ENCODE measurements around the gene MYH15.

MYH15 gene

GRCh38 chr3:108412121-108412750 is 98.2 kb downstream of the MYH15 start:
- DNase-seq (ENCODE audit: low spot score), result no peak

GRCh38 chr3:108410531-108410984 is 99.8 kb downstream of the MYH15 start:
- no peak for DNase-seq (ENCODE audit: low spot score)

GRCh38 chr3:108409800-108410178 is 100.6 kb downstream of the MYH15 start:
- no peak for DNase-seq (ENCODE audit: low spot score)

- no peak for DNase-seq (ENCODE audit: low spot score)
Observed at GRCh38 chr3:108408883-108409799, 101.3 kb downstream of the MYH15 start.

GRCh38 chr3:108407886-108408285 is 102.5 kb downstream of the MYH15 start:
- peak; percentile 36 for DNase-seq (ENCODE audit: low spot score)

GRCh38 chr3:108406661-108407206 is 103.7 kb downstream of the MYH15 start:
- DNase-seq (ENCODE audit: low spot score), result peak; percentile 86

- DNase-seq (ENCODE audit: low spot score), result no peak
Observed at GRCh38 chr3:108406063-108406660, 104.2 kb downstream of the MYH15 start.

GRCh38 chr3:108404368-108404767 is 106.0 kb downstream of the MYH15 start:
- no peak for DNase-seq (ENCODE audit: low spot score)

- DNase-seq (ENCODE audit: low spot score), result no peak
Observed at GRCh38 chr3:108403686-108404345, 106.6 kb downstream of the MYH15 start.

- DNase-seq (ENCODE audit: low spot score), result no peak
Observed at GRCh38 chr3:108403198-108403597, 107.2 kb downstream of the MYH15 start.

- no peak for DNase-seq (ENCODE audit: low spot score)
Observed at GRCh38 chr3:108401836-108402235, 108.6 kb downstream of the MYH15 start.

- DNase-seq (ENCODE audit: low spot score), result no peak
Observed at GRCh38 chr3:108398510-108398909, 111.9 kb downstream of the MYH15 start.

- DNase-seq (ENCODE audit: low spot score), result no peak
Observed at GRCh38 chr3:108396336-108396735, 114.1 kb downstream of the MYH15 start.

GRCh38 chr3:108394563-108394962 is 115.8 kb downstream of the MYH15 start:
- no peak for DNase-seq (ENCODE audit: low spot score)

GRCh38 chr3:108394016-108394415 is 116.4 kb downstream of the MYH15 start:
- no peak for DNase-seq (ENCODE audit: low spot score)

GRCh38 chr3:108393128-108393900 is 117.1 kb downstream of the MYH15 start:
- DNase-seq (ENCODE audit: low spot score), result no peak

GRCh38 chr3:108391917-108392593 is 118.3 kb downstream of the MYH15 start:
- DNase-seq (ENCODE audit: low spot score), result no peak

GRCh38 chr3:108389372-108389771 is 121.0 kb downstream of the MYH15 start:
- no peak for DNase-seq (ENCODE audit: low spot score)

GRCh38 chr3:108388136-108389132 is 122.0 kb downstream of the MYH15 start:
- DNase-seq (ENCODE audit: low spot score), result no peak
